HCT116 (cell line): ENCODE results near the gene UGT1A7.

Experiments
- CEBPB ChIP-seq: IDR thresholded peaks from 2 replicates; pipeline ENCODE4 v1.6.1; 2012; ENCODE audit warnings: low read depth
- CTCF ChIP-seq, 3 experiments: fragments of 200-600 bp in 1 of 3; sonication (generic) in 1 of 3; IDR thresholded peaks in 2 of 3; conservative IDR thresholded peaks in 1 of 3; 2 replicates each; pipeline ENCODE4 v1.5.1; 2012 to 2017; ENCODE audit warnings: low read depth in 2 of 3, low read length in 2 of 3, antibody characterized with exemption in 1 of 3, borderline replicate concordance in 1 of 3, control low read depth in 1 of 3, mild to moderate bottlenecking in 1 of 3, mixed read lengths in 1 of 3, mixed run types in 1 of 3, moderate library complexity in 1 of 3; ENCODE audit not compliant: insufficient read depth in 1 of 3
- EZH2 ChIP-seq: fragments of 200-600 bp; sonication (generic); IDR thresholded peaks from 2 replicates; pipeline ENCODE4 v1.6.1; 2017; ENCODE audit warnings: antibody characterized with exemption, mixed run types
- SIN3A ChIP-seq: IDR thresholded peaks from 2 replicates; pipeline ENCODE4 v1.6.1; 2012; ENCODE audit warnings: low read depth
- SP1 ChIP-seq: IDR thresholded peaks from 2 replicates; pipeline ENCODE4 v1.6.1; 2012; ENCODE audit warnings: low read depth
- TF ChIP-seq, protein P1 (sequence below): IDR thresholded peaks from 2 replicates; pipeline ENCODE4 v1.6.1; 2012

- TF ChIP-seq CTCF (IDR thresholded peaks at IDR 0.05 in 2 of 3, conservative IDR thresholded peaks at IDR 0.05 in 1 of 3; ENCODE audit: borderline replicate concordance in 1 of 3, insufficient read depth in 1 of 3, low read depth in 2 of 3, low read length in 2 of 3) = no peak
- TF ChIP-seq EZH2 = no peak
- TF ChIP-seq, protein P1, sequence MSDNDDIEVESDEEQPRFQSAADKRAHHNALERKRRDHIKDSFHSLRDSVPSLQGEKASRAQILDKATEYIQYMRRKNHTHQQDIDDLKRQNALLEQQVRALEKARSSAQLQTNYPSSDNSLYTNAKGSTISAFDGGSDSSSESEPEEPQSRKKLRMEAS = no peak
- TF ChIP-seq CEBPB = no peak
- TF ChIP-seq SIN3A = no peak
- no peak for TF ChIP-seq SP1
Measured at GRCh38 chr2:233807966-233808935, 126.5 kb downstream of the UGT1A7 start.
